Spinal cord (tissue), 10 donors: Measurements from ENCODE around the gene ATAD3C. TPM values are rescaled to one million over a fixed set of nuclear protein-coding genes. Genes with fewer than 3 reads are reported as not detected.
"Not testable (repeated sequence)": the region's sequence is repeated elsewhere in the genome, so short reads cannot be mapped to it uniquely, and the experiment has no call there.

Source experiments
- DNase-seq, 6 donors: peaks; one replicate each; pipeline versions ENCODE4 v3.0.0 to v3.0.0-alpha.2; 2013 to 2015; ENCODE audit warnings: low spot score in 6 of 6, low read depth in 4 of 6
- H3K27ac ChIP-seq: one replicate; pipeline ENCODE4 v1.5.1; 2013; ENCODE audit warnings: low read depth, low read length, control low read depth
- H3K27me3 ChIP-seq: one replicate; pipeline ENCODE4 v1.6.1; 2013; ENCODE audit warnings: low read length; ENCODE audit not compliant: control insufficient read depth, insufficient read depth
- H3K36me3 ChIP-seq: one replicate; pipeline ENCODE4 v1.6.1; 2013; ENCODE audit warnings: low read length; ENCODE audit not compliant: control insufficient read depth, insufficient read depth
- H3K4me1 ChIP-seq: one replicate; pipeline ENCODE4 v1.6.1; 2013; ENCODE audit warnings: low read length; ENCODE audit not compliant: control insufficient read depth, insufficient read depth
- H3K4me3 ChIP-seq: one replicate; pipeline ENCODE4 v1.5.1; 2013; ENCODE audit warnings: low read depth, low read length, control low read depth
- H3K9me3 ChIP-seq: one replicate; pipeline ENCODE4 v1.6.1; 2013; ENCODE audit warnings: low read length; ENCODE audit not compliant: control insufficient read depth, insufficient read depth
- WGBS: methylation state at CpG from one replicate; pipeline ENCODE4 v1.1.5; 2013; ENCODE audit warnings: missing lambda C conversion rate; ENCODE audit not compliant: insufficient coverage; 5-methylcytosine and 5-hydroxymethylcytosine counted together
- polyA plus RNA-seq, 2 donors: library from polyadenylated mRNA; unstranded; fragments of 120-200 nt; gene quantifications; one replicate each; pipeline ENCODE4 v1.2.1, GENCODE V29; 2013; ENCODE audit not compliant: insufficient read length in 2 of 2
- total RNA-seq, 2 donors: library from RNA; depleted of rRNA in 1 of 2; stranded (reverse); fragments of 120-200 nt in 1 of 2; fragments of >200 nt in 1 of 2; gene quantifications; one replicate each; pipeline versions ENCODE4 v1.2.3 to v1.2.4, GENCODE V29; 2013 to 2014
- donor health status: healthy.

The ATAD3C gene
- total and polyA plus RNA-seq, 4 donors, result 0.10 to 2.3 (median 0.70) TPM

- 55% methylated on average over 28 of the region's 29 CpGs for WGBS
- no peak for DNase-seq
- Histone ChIP-seq H3K27me3 (peaks cover 3% of the 10 kb centered on the region), H3K27ac (no peak overlapping the region), H3K4me1 (peaks cover 42% of the 10 kb centered on the region), H3K9me3 (no peaks in the 10 kb centered on the region), H3K36me3 (peaks cover 49% of the 10 kb centered on the region), H3K4me3 (no peak overlapping the region)
Observed at GRCh38 chr1:1441002-1441888, 8.2 kb upstream of the ATAD3C start.

GRCh38 chr1:1442069-1442770 lies 7.3 kb upstream of the ATAD3C start:
- H3K27ac ChIP-seq, result no peak overlapping the region
- H3K36me3 ChIP-seq, result peaks cover 43% of the 10 kb centered on the region
- no peaks in the 10 kb centered on the region for H3K9me3 ChIP-seq
- no peak overlapping the region for H3K4me3 ChIP-seq
- peaks cover 32% of the 10 kb centered on the region for H3K4me1 ChIP-seq
- 92% methylated on average over 32 of the region's 32 CpGs for WGBS
- no peak for DNase-seq
- no peaks in the 10 kb centered on the region for H3K27me3 ChIP-seq

GRCh38 chr1:1446631-1447030 lies 2.9 kb upstream of the ATAD3C start:
- not testable (repeated sequence) for H3K27ac ChIP-seq, DNase-seq, H3K4me1 ChIP-seq, H3K36me3 ChIP-seq, H3K27me3 ChIP-seq, H3K9me3 ChIP-seq, H3K4me3 ChIP-seq
- 92% methylated on average over 6 of the region's 19 CpGs for whole genome bisulfite sequencing

GRCh38 chr1:1450616-1451015 lies 1.1 kb downstream of the ATAD3C start:
- WGBS, result 88% methylated on average over 20 of the region's 22 CpGs
- not testable (repeated sequence) for H3K27ac ChIP-seq, H3K4me3 ChIP-seq, H3K9me3 ChIP-seq, DNase-seq, H3K4me1 ChIP-seq, H3K36me3 ChIP-seq, H3K27me3 ChIP-seq

GRCh38 chr1:1451696-1452364 lies 2.3 kb downstream of the ATAD3C start:
- no peaks in the 10 kb centered on the region for H3K9me3 ChIP-seq
- WGBS, result 84% methylated on average over 25 of the region's 26 CpGs
- no peaks in the 10 kb centered on the region for H3K36me3 ChIP-seq
- no peaks in the 10 kb centered on the region for H3K27me3 ChIP-seq
- no peak overlapping the region for H3K27ac ChIP-seq
- no peak overlapping the region for H3K4me3 ChIP-seq
- H3K4me1 ChIP-seq, result no peaks in the 10 kb centered on the region
- no peak for DNase-seq

- not testable (repeated sequence) for H3K4me1 ChIP-seq, H3K27ac ChIP-seq, H3K36me3 ChIP-seq, H3K4me3 ChIP-seq, H3K27me3 ChIP-seq, H3K9me3 ChIP-seq, DNase-seq
- WGBS, result 74% methylated on average over 4 of the region's 8 CpGs
Observed at GRCh38 chr1:1452365-1452739, 2.9 kb downstream of the ATAD3C start.

GRCh38 chr1:1452882-1453281 lies 3.4 kb downstream of the ATAD3C start:
- no peak for DNase-seq
- no peak overlapping the region for H3K4me3 ChIP-seq
- no peaks in the 10 kb centered on the region for H3K36me3 ChIP-seq
- H3K4me1 ChIP-seq, result no peaks in the 10 kb centered on the region
- 91% methylated on average over 16 of the region's 16 CpGs for WGBS
- H3K9me3 ChIP-seq, result no peaks in the 10 kb centered on the region
- H3K27ac ChIP-seq, result no peak overlapping the region
- no peaks in the 10 kb centered on the region for H3K27me3 ChIP-seq

GRCh38 chr1:1454286-1455056 lies 5.0 kb downstream of the ATAD3C start:
- not testable (repeated sequence) for H3K4me3 ChIP-seq, DNase-seq, H3K27me3 ChIP-seq, H3K4me1 ChIP-seq, H3K36me3 ChIP-seq, H3K27ac ChIP-seq, H3K9me3 ChIP-seq
- WGBS, result 75% methylated on average over 25 of the region's 41 CpGs

GRCh38 chr1:1455366-1455884 lies 5.9 kb downstream of the ATAD3C start:
- Histone ChIP-seq H3K4me3 (no peak overlapping the region), H3K9me3 (no peaks in the 10 kb centered on the region), H3K27me3 (no peaks in the 10 kb centered on the region), H3K27ac (no peak overlapping the region), H3K36me3 (no peaks in the 10 kb centered on the region), H3K4me1 (no peaks in the 10 kb centered on the region)
- DNase-seq, result no peak
- 88% methylated on average over 22 of the region's 30 CpGs for WGBS
